ENCODE measurements around the gene ERBB4.

- TF ChIP-seq, protein P1, sequence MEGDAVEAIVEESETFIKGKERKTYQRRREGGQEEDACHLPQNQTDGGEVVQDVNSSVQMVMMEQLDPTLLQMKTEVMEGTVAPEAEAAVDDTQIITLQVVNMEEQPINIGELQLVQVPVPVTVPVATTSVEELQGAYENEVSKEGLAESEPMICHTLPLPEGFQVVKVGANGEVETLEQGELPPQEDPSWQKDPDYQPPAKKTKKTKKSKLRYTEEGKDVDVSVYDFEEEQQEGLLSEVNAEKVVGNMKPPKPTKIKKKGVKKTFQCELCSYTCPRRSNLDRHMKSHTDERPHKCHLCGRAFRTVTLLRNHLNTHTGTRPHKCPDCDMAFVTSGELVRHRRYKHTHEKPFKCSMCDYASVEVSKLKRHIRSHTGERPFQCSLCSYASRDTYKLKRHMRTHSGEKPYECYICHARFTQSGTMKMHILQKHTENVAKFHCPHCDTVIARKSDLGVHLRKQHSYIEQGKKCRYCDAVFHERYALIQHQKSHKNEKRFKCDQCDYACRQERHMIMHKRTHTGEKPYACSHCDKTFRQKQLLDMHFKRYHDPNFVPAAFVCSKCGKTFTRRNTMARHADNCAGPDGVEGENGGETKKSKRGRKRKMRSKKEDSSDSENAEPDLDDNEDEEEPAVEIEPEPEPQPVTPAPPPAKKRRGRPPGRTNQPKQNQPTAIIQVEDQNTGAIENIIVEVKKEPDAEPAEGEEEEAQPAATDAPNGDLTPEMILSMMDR (IDR thresholded peaks at IDR 0.05), result no peak
- TF ChIP-seq POLR2A (IDR thresholded peaks at IDR 0.05), result no peak
Observed at GRCh38 chr2:212536817-212537725, 1.5 kb downstream of the ERBB4 start.

Measured in esophagus squamous epithelium (tissue), 4 donors.